HepG2 (cell line): Measurements from ENCODE around the gene STX7. TPM values are rescaled to one million over a fixed set of nuclear protein-coding genes. Genes with fewer than 3 reads are reported as not detected.

Experiments used
- CBFB ChIP-seq: sonication (generic); formaldehyde crosslinking; IDR thresholded peaks from 2 replicates; pipeline ENCODE4 v1.4.0; 2020; ENCODE audit warnings: missing genetic modification reagents
- HMG20B ChIP-seq: conservative IDR thresholded peaks from 2 replicates; pipeline ENCODE4 v1.6.1; 2016; ENCODE audit warnings: missing genetic modification reagents, missing compliant biosample characterization
- HOXA7 ChIP-seq: sonication (generic); formaldehyde crosslinking; IDR thresholded peaks from 2 replicates; pipeline ENCODE4 v1.8.1; 2022; ENCODE audit warnings: mild to moderate bottlenecking, missing genetic modification reagents, moderate library complexity
- KLF9 ChIP-seq: IDR thresholded peaks from 2 replicates; pipeline ENCODE4 v1.6.1; 2016; ENCODE audit warnings: low read depth
- MATR3 ChIP-seq: sonication (generic); formaldehyde crosslinking; IDR thresholded peaks from 2 replicates; pipeline ENCODE4 v1.4.0; 2020; ENCODE audit warnings: missing genetic modification reagents
- MTERF4 ChIP-seq: sonication (generic); formaldehyde crosslinking; IDR thresholded peaks from 2 replicates; pipeline ENCODE4 v1.8.0; 2023; ENCODE audit warnings: mild to moderate bottlenecking, missing genetic modification reagents
- NFKBIZ ChIP-seq: IDR thresholded peaks from 2 replicates; pipeline ENCODE4 v1.6.1; 2018; ENCODE audit warnings: missing genetic modification reagents, missing compliant biosample characterization
- SATB2 ChIP-seq: sonication (generic); formaldehyde crosslinking; IDR thresholded peaks from 2 replicates; pipeline ENCODE4 v1.5.0; 2020; ENCODE audit warnings: missing genetic modification reagents
- SNAPC2 ChIP-seq: sonication (generic); formaldehyde crosslinking; IDR thresholded peaks from 2 replicates; pipeline ENCODE4 v1.8.1; 2022; ENCODE audit warnings: mild to moderate bottlenecking, missing genetic modification reagents
- SNRNP70 ChIP-seq: fragments of 200-400 bp; formaldehyde crosslinking; IDR thresholded peaks from 2 replicates; pipeline ENCODE4 v1.6.1; 2017; ENCODE audit warnings: mild to moderate bottlenecking, low read depth, low read length, moderate library complexity
- ZNF282 ChIP-seq: fragments of 450-650 bp; IDR thresholded peaks from 2 replicates; pipeline ENCODE4 v1.6.1; 2018; ENCODE audit not compliant: partially characterized antibody
- ZNF33A ChIP-seq: sonication (generic); formaldehyde crosslinking; IDR thresholded peaks from 2 replicates; pipeline ENCODE4 v1.5.1; 2020; ENCODE audit warnings: missing genetic modification reagents, mild to moderate bottlenecking, moderate library complexity, borderline replicate concordance
- ZNF34 ChIP-seq: sonication (generic); formaldehyde crosslinking; IDR thresholded peaks from 2 replicates; pipeline ENCODE4 v1.4.0; 2020; ENCODE audit warnings: mild to moderate bottlenecking, missing genetic modification reagents, borderline replicate concordance
- ZNF577 ChIP-seq: sonication (generic); formaldehyde crosslinking; IDR thresholded peaks from 2 replicates; pipeline ENCODE4 v1.4.0; 2020; ENCODE audit warnings: mild to moderate bottlenecking, low read depth, missing genetic modification reagents, borderline replicate concordance
- ZNF629 ChIP-seq: sonication (generic); formaldehyde crosslinking; conservative IDR thresholded peaks from 2 replicates; pipeline ENCODE4 v1.5.0; 2020; ENCODE audit warnings: missing genetic modification reagents
- ZNF710 ChIP-seq: sonication (generic); formaldehyde crosslinking; IDR thresholded peaks from 2 replicates; pipeline ENCODE4 v1.5.0; 2020; ENCODE audit warnings: mild to moderate bottlenecking, missing genetic modification reagents, borderline replicate concordance
- ZNF788 ChIP-seq: sonication (generic); formaldehyde crosslinking; IDR thresholded peaks from 2 replicates; pipeline ENCODE4 v1.5.0; 2020; ENCODE audit warnings: mild to moderate bottlenecking, missing genetic modification reagents, borderline replicate concordance
- polyA plus RNA-seq, 8 experiments: library from polyadenylated mRNA; depleted of rRNA in 3 of 8; stranded (reverse) in 7 of 8; unstranded in 1 of 8; fragments of >200 nt; fragmentation: Illumina TruSeq in 4 of 8; extraction: Trizol in 4 of 8; gene quantifications; 2 replicates each; pipeline versions ENCODE4 v1.2.1 to v1.2.3, GENCODE V29; 2011 to 2016; ENCODE audit warnings: low read depth in 4 of 8, missing spikeins in 1 of 8, mixed read lengths in 1 of 8; ENCODE audit not compliant: insufficient read depth in 1 of 8
- total RNA-seq, 5 experiments: library from RNA; depleted of rRNA; stranded (reverse); fragments of >200 nt; fragmentation: Illumina TruSeq; extraction: Trizol; gene quantifications; 2 replicates each; pipeline ENCODE4 v1.2.3, GENCODE V29; 2016; ENCODE audit warnings: low read depth in 1 of 5
- TF ChIP-seq, protein P1 (sequence below): sonication (generic); formaldehyde crosslinking; IDR thresholded peaks from 2 replicates; pipeline ENCODE4 v1.4.0; 2020; ENCODE audit warnings: missing genetic modification reagents
- TF ChIP-seq, protein P2 (sequence below): IDR thresholded peaks from 2 replicates; pipeline ENCODE4 v1.6.1; 2016; ENCODE audit warnings: low read depth, borderline replicate concordance

Gene STX7
- total and polyA plus RNA-seq, 2 of the 13 experiments (the other 11 are each of a cell fraction or from before 2014, with no cell fraction given) = 28.0 to 34.7 TPM

DNA sequence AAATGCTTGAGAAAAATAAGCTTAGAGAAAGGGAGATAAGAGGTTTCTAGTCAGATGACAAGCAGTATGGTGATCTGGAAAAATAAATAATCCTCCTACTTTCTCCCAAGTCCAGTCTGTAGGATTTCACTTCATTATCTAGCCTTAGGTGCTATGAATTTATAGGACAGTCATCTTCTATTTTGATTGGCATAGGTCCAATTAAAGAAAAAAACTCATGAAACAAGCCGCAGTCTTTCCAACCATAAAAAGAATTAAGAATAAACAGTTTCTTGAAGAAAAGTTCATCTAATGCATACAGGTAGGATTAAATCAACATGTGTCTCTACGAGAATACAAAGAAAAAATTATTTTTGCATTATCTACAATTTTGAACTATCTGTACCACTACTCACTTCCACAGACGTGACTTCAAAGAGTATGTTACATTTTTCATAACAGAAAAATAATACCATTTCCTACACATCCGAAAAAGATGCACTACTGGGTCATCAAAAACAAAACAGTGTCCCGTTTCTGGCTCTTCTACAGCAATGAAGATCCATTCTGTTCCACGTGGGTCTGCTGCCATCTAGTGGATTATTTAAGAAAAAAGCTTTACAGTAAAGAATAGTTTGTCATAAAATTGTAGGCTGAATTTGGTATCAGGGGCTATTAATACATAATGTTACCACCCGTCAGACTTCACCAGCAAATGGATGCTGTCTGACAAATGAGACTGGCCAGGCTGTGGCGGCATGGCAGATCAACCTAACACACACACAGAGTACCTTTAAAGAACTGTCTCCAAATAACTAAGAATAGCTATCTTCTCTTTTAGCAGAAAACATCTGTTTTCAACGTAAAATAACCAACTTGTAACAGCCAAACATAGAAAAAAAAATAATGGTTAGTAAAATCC, 28.9 kb downstream of the STX7 start (continued):
- TF ChIP-seq SATB2 = no peak
- TF ChIP-seq ZNF34 (CRISPR knock-in tag) = no peak
- TF ChIP-seq, protein P1, sequence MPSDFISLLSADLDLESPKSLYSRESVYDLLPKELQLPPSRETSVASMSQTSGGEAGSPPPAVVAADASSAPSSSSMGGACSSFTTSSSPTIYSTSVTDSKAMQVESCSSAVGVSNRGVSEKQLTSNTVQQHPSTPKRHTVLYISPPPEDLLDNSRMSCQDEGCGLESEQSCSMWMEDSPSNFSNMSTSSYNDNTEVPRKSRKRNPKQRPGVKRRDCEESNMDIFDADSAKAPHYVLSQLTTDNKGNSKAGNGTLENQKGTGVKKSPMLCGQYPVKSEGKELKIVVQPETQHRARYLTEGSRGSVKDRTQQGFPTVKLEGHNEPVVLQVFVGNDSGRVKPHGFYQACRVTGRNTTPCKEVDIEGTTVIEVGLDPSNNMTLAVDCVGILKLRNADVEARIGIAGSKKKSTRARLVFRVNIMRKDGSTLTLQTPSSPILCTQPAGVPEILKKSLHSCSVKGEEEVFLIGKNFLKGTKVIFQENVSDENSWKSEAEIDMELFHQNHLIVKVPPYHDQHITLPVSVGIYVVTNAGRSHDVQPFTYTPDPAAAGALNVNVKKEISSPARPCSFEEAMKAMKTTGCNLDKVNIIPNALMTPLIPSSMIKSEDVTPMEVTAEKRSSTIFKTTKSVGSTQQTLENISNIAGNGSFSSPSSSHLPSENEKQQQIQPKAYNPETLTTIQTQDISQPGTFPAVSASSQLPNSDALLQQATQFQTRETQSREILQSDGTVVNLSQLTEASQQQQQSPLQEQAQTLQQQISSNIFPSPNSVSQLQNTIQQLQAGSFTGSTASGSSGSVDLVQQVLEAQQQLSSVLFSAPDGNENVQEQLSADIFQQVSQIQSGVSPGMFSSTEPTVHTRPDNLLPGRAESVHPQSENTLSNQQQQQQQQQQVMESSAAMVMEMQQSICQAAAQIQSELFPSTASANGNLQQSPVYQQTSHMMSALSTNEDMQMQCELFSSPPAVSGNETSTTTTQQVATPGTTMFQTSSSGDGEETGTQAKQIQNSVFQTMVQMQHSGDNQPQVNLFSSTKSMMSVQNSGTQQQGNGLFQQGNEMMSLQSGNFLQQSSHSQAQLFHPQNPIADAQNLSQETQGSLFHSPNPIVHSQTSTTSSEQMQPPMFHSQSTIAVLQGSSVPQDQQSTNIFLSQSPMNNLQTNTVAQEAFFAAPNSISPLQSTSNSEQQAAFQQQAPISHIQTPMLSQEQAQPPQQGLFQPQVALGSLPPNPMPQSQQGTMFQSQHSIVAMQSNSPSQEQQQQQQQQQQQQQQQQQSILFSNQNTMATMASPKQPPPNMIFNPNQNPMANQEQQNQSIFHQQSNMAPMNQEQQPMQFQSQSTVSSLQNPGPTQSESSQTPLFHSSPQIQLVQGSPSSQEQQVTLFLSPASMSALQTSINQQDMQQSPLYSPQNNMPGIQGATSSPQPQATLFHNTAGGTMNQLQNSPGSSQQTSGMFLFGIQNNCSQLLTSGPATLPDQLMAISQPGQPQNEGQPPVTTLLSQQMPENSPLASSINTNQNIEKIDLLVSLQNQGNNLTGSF = no peak
- no peak for TF ChIP-seq NFKBIZ (CRISPR knock-in tag)
- no peak for TF ChIP-seq ZNF282
- TF ChIP-seq SNAPC2 (CRISPR knock-in tag) = no peak
- TF ChIP-seq, protein P2, sequence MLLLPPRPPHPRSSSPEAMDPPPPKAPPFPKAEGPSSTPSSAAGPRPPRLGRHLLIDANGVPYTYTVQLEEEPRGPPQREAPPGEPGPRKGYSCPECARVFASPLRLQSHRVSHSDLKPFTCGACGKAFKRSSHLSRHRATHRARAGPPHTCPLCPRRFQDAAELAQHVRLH (CRISPR knock-in tag) = no peak
- TF ChIP-seq KLF9 (CRISPR knock-in tag) = no peak
- TF ChIP-seq ZNF788 = no peak
- TF ChIP-seq ZNF577 = no peak
- no peak for TF ChIP-seq HOXA7 (CRISPR knock-in tag)
- no peak for TF ChIP-seq MTERF4 (CRISPR knock-in tag)
- no peak for TF ChIP-seq ZNF629 (CRISPR knock-in tag)
- TF ChIP-seq CBFB (CRISPR knock-in tag) = no peak
- TF ChIP-seq ZNF710 (CRISPR knock-in tag) = no peak
- no peak for TF ChIP-seq MATR3 (CRISPR knock-in tag)
- TF ChIP-seq SNRNP70 = no peak
- peak; percentile 59; the same call in 1 of the 2 replicates for TF ChIP-seq ZNF33A (CRISPR knock-in tag)
- no peak for TF ChIP-seq HMG20B
